Choroid plexus epithelial cell (primary cell): ENCODE measurements around the gene CHEK2.
"Not testable (repeated sequence)": the region's sequence is repeated elsewhere in the genome, so short reads cannot be mapped to it uniquely, and the experiment has no call there.

Source experiments
- DNase-seq: peaks from one replicate; pipeline ENCODE4 v3.0.0-alpha.2; 2010; ENCODE audit warnings: low read depth
- H3K4me3 ChIP-seq: 2 replicates; pipeline ENCODE4 v1.5.1; 2011; ENCODE audit warnings: low read depth, mild to moderate bottlenecking, control low read depth, low read length, moderate library complexity
- CTCF ChIP-seq: conservative IDR thresholded peaks from 2 replicates; pipeline ENCODE4 v1.5.1; 2011; ENCODE audit warnings: low read depth, mild to moderate bottlenecking, control low read depth, inconsistent platforms, low read length, moderate library complexity

The CHEK2 gene

GRCh38 chr22:28711341-28711740, 30.3 kb downstream of the CHEK2 start:
- DNase-seq = no peak
- no peak overlapping the region for H3K4me3 ChIP-seq
- TF ChIP-seq CTCF = no peak

GRCh38 chr22:28710576-28711191, 30.9 kb downstream of the CHEK2 start:
- DNase-seq = peak; percentile 94
- no peak for TF ChIP-seq CTCF
- H3K4me3 ChIP-seq = no peak overlapping the region

GRCh38 chr22:28710107-28710506, 31.5 kb downstream of the CHEK2 start:
- TF ChIP-seq CTCF = no peak
- no peak overlapping the region for H3K4me3 ChIP-seq
- peak; percentile 32 for DNase-seq

- DNase-seq = no peak
- no peak overlapping the region for H3K4me3 ChIP-seq
- no peak for TF ChIP-seq CTCF
These were observed 34.8 kb downstream of the CHEK2 start for GRCh38 chr22:28706845-28707244.

- H3K4me3 ChIP-seq = no peak overlapping the region
- no peak for DNase-seq
- no peak for TF ChIP-seq CTCF
These were observed 38.2 kb downstream of the CHEK2 start for GRCh38 chr22:28703436-28703835.

- no peak for TF ChIP-seq CTCF
- no peak for DNase-seq
- H3K4me3 ChIP-seq = no peak overlapping the region
These were observed 38.7 kb downstream of the CHEK2 start for GRCh38 chr22:28702891-28703290.

GRCh38 chr22:28693041-28693760, 48.4 kb downstream of the CHEK2 start:
- not testable (repeated sequence) for DNase-seq, H3K4me3 ChIP-seq

GRCh38 chr22:28689796-28690195, 51.8 kb downstream of the CHEK2 start:
- DNase-seq, H3K4me3 ChIP-seq: not testable (repeated sequence)

GRCh38 chr22:28682966-28683365, 58.7 kb downstream of the CHEK2 start:
- not testable (repeated sequence) for H3K4me3 ChIP-seq, DNase-seq

- DNase-seq = peak; percentile 53
- not testable (repeated sequence) for H3K4me3 ChIP-seq
These were observed 60.7 kb downstream of the CHEK2 start for GRCh38 chr22:28680813-28681490.

GRCh38 chr22:28679611-28680287, 61.9 kb downstream of the CHEK2 start, which contains the start of gene TTC28:
Gene TTC28 (minus strand): TSS chr22:28679840. CDS start chr22:28679723, 117 bp downstream.
- peak within 1 kb of the TSS; percentile 65 for H3K4me3 ChIP-seq

More at GRCh38 chr22:28679611-28680287, 61.9 kb downstream of the CHEK2 start, which contains the start of gene TTC28:
- DNase-seq = peak; percentile 70
